ENCODE measurements around the gene PRM1. TPM values are rescaled to one million over a fixed set of nuclear protein-coding genes. Genes with fewer than 3 reads are reported as not detected.
A peak's percentile ranks its signal among the peaks of the same experiment; 100 is the strongest.

Gene PRM1
- total and polyA plus RNA-seq, 2 of the 13 experiments (the other 11 are each of a cell fraction or from before 2014, with no cell fraction given): not detected

DNA sequence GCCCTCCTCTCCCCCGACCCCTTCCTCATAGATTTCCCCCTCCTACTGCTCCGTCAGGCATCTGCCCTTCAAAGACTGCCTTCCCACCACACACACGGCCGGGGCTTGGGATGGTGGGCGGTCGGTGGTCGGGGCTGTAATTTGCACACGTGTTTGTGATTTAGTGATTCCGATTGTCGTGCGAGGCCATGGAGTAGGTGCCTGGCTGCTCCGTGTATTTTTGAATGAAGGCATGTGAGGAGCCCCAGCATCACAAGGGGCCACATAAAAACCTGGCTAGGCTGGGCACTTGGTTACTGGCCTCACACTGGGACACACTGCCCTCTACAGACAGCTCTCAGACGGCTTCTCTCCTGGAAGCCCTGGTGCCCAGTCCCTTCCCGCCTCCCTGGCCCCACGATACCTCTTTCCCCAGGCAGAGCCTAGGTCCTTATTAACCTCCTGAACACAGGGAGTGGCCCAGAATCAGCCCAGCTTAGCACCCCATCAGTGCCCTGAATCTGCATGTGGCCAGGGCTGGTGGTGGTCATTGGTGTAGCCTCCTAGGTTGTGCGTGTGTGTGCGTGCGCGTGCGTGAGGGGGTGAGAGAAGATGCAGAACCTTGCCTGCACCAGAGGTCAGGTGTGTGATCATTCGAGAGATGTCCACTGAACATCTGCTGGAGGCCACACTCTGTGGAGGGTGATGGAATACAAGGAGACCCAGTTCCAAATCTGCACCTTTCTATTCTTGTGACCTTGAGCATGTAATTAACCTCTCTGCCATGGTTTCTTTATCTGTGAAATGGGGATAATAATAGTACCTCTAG, 23.8 kb downstream of the PRM1 start (continued):
- TF ChIP-seq SETDB1 (CRISPR knock-in tag; IDR thresholded peaks at IDR 0.05; ENCODE audit: borderline replicate concordance): no peak
- no peak for TF ChIP-seq NAIF1 (CRISPR knock-in tag; IDR thresholded peaks at IDR 0.05; ENCODE audit: borderline replicate concordance)
- peak; percentile 62; the same call in 1 of the 2 replicates for TF ChIP-seq ZNF317 (CRISPR knock-in tag; IDR thresholded peaks at IDR 0.05)
- TF ChIP-seq, protein P1, sequence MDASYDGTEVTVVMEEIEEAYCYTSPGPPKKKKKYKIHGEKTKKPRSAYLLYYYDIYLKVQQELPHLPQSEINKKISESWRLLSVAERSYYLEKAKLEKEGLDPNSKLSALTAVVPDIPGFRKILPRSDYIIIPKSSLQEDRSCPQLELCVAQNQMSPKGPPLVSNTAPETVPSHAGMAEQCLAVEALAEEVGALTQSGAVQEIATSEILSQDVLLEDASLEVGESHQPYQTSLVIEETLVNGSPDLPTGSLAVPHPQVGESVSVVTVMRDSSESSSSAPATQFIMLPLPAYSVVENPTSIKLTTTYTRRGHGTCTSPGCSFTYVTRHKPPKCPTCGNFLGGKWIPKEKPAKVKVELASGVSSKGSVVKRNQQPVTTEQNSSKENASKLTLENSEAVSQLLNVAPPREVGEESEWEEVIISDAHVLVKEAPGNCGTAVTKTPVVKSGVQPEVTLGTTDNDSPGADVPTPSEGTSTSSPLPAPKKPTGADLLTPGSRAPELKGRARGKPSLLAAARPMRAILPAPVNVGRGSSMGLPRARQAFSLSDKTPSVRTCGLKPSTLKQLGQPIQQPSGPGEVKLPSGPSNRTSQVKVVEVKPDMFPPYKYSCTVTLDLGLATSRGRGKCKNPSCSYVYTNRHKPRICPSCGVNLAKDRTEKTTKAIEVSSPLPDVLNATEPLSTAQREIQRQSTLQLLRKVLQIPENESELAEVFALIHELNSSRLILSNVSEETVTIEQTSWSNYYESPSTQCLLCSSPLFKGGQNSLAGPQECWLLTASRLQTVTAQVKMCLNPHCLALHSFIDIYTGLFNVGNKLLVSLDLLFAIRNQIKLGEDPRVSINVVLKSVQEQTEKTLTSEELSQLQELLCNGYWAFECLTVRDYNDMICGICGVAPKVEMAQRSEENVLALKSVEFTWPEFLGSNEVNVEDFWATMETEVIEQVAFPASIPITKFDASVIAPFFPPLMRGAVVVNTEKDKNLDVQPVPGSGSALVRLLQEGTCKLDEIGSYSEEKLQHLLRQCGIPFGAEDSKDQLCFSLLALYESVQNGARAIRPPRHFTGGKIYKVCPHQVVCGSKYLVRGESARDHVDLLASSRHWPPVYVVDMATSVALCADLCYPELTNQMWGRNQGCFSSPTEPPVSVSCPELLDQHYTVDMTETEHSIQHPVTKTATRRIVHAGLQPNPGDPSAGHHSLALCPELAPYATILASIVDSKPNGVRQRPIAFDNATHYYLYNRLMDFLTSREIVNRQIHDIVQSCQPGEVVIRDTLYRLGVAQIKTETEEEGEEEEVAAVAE (CRISPR knock-in tag; IDR thresholded peaks at IDR 0.05; ENCODE audit: borderline replicate concordance): peak; percentile 73; the same call in 1 of the 2 replicates
- TF ChIP-seq GABPB1 (CRISPR knock-in tag; IDR thresholded peaks at IDR 0.05): peak; percentile 29; the same call in 1 of the 2 replicates
- peak; percentile 82; the same call in 1 of the 2 replicates for TF ChIP-seq BRCA1 (CRISPR knock-in tag; IDR thresholded peaks at IDR 0.05)
- TF ChIP-seq ZNF343 (CRISPR knock-in tag; IDR thresholded peaks at IDR 0.05): peak; percentile 93
- TF ChIP-seq, protein P2, sequence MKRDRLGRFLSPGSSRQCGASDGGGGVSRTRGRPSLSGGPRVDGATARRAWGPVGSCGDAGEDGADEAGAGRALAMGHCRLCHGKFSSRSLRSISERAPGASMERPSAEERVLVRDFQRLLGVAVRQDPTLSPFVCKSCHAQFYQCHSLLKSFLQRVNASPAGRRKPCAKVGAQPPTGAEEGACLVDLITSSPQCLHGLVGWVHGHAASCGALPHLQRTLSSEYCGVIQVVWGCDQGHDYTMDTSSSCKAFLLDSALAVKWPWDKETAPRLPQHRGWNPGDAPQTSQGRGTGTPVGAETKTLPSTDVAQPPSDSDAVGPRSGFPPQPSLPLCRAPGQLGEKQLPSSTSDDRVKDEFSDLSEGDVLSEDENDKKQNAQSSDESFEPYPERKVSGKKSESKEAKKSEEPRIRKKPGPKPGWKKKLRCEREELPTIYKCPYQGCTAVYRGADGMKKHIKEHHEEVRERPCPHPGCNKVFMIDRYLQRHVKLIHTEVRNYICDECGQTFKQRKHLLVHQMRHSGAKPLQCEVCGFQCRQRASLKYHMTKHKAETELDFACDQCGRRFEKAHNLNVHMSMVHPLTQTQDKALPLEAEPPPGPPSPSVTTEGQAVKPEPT (CRISPR knock-in tag; IDR thresholded peaks at IDR 0.05; ENCODE audit: low read depth): peak; percentile 95
- TF ChIP-seq, protein P3, sequence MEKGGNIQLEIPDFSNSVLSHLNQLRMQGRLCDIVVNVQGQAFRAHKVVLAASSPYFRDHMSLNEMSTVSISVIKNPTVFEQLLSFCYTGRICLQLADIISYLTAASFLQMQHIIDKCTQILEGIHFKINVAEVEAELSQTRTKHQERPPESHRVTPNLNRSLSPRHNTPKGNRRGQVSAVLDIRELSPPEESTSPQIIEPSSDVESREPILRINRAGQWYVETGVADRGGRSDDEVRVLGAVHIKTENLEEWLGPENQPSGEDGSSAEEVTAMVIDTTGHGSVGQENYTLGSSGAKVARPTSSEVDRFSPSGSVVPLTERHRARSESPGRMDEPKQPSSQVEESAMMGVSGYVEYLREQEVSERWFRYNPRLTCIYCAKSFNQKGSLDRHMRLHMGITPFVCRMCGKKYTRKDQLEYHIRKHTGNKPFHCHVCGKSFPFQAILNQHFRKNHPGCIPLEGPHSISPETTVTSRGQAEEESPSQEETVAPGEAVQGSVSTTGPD (CRISPR knock-in tag; IDR thresholded peaks at IDR 0.05): no peak
- TF ChIP-seq, protein P4, sequence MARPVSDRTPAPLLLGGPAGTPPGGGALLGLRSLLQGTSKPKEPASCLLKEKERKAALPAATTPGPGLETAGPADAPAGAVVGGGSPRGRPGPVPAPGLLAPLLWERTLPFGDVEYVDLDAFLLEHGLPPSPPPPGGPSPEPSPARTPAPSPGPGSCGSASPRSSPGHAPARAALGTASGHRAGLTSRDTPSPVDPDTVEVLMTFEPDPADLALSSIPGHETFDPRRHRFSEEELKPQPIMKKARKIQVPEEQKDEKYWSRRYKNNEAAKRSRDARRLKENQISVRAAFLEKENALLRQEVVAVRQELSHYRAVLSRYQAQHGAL (CRISPR knock-in tag; IDR thresholded peaks at IDR 0.05; ENCODE audit: not compliant biosample characterization): peak; percentile 84
- TF ChIP-seq HDAC6 (IDR thresholded peaks at IDR 0.05; ENCODE audit: low read depth, low read length): no peak
- no peak for TF ChIP-seq GLI4 (CRISPR knock-in tag; IDR thresholded peaks at IDR 0.05; ENCODE audit: borderline replicate concordance)
- 0 out of 2 replicates have a peak, but pooled peaks have one; percentile 89 for TF ChIP-seq ZNF10 (CRISPR knock-in tag; IDR thresholded peaks at IDR 0.05; ENCODE audit: borderline replicate concordance, low read depth)
- TF ChIP-seq, protein P5, sequence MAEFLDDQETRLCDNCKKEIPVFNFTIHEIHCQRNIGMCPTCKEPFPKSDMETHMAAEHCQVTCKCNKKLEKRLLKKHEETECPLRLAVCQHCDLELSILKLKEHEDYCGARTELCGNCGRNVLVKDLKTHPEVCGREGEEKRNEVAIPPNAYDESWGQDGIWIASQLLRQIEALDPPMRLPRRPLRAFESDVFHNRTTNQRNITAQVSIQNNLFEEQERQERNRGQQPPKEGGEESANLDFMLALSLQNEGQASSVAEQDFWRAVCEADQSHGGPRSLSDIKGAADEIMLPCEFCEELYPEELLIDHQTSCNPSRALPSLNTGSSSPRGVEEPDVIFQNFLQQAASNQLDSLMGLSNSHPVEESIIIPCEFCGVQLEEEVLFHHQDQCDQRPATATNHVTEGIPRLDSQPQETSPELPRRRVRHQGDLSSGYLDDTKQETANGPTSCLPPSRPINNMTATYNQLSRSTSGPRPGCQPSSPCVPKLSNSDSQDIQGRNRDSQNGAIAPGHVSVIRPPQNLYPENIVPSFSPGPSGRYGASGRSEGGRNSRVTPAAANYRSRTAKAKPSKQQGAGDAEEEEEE (CRISPR knock-in tag; IDR thresholded peaks at IDR 0.05; ENCODE audit: borderline replicate concordance): peak; percentile 92; the same call in 1 of the 2 replicates
